ENCODE data around the gene CEBPE. TPM values are rescaled to one million over a fixed set of nuclear protein-coding genes. Genes with fewer than 3 reads are reported as not detected.
A peak's percentile ranks its signal among the peaks of the same experiment; 100 is the strongest.

The CEBPE gene
- total RNA-seq, 1 donor from 2014 or later, result not detected

- H3K27ac Mint-ChIP-seq, result no peak overlapping the region
- H3K4me1 Mint-ChIP-seq (ENCODE audit: low read depth), result peaks cover 26% of the 10 kb centered on the region
- DNase-seq (ENCODE audit: low spot score), result no peak
- intact Hi-C loops (cut with micrococcal nuclease), result loop anchor here (1.0 kb wide), 1 partner anchor 25 kb away; no protein-coding TSS in a partner anchor
- no peaks in the 10 kb centered on the region for H3K9me3 Mint-ChIP-seq
- H3K27me3 Mint-ChIP-seq (ENCODE audit: low read depth), result no peaks in the 10 kb centered on the region
- peaks cover 79% of the 10 kb centered on the region for H3K36me3 Mint-ChIP-seq (ENCODE audit: low read depth)
- H3K4me3 Mint-ChIP-seq (ENCODE audit: low read depth), result peak overlapping the region; percentile 60
Measured at GRCh38 chr14:23069413-23069806, 49.6 kb downstream of the CEBPE start.

DNA sequence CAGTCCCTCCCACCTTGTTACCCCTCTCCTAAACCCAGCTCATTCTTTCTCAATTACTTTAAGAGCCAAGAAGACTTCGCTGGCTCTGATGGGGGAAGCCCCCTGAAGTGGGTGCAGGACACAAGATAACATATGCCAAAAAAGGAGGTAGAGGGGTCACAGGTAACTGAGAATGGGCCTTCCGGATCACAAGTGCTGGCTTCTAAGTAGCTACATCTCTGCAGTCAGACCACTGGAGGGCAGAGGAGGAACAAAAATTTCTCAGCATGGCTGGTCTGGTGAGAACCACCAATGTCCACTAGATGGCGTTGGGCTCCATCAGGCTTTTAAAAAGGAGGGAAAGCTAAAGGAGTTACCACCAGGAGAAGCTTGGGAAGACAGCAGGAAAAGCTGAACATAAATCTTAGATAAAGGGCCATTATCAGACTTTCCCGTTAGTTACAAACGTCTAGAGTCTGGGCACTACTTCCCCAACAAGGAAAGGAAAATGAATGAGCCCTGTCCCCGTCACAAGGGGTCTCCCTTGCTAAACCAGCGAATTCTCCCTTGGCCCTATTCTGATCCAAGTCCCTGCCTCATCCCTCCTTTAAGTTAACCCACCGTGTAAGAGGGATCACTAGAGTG is 50.2 kb downstream of the CEBPE start:
- Mint-ChIP-seq H3K4me1 (ENCODE audit: low read depth) (peaks cover 26% of the 10 kb centered on the region), H3K4me3 (ENCODE audit: low read depth) (peak overlapping the region; percentile 54), H3K27ac (peak overlapping the region; percentile 49), H3K27me3 (ENCODE audit: low read depth) (no peaks in the 10 kb centered on the region), H3K9me3 (no peaks in the 10 kb centered on the region), H3K36me3 (ENCODE audit: low read depth) (peaks cover 81% of the 10 kb centered on the region)
- peak; percentile 70 for DNase-seq (ENCODE audit: low spot score)
- intact Hi-C loops (cut with micrococcal nuclease), result loop anchor here (1.0 kb wide), 1 partner anchor 25 kb away; no protein-coding TSS in a partner anchor

- intact Hi-C loops (cut with micrococcal nuclease), result no loop called here
- H3K36me3 Mint-ChIP-seq (ENCODE audit: low read depth), result peaks cover 87% of the 10 kb centered on the region
Measured at GRCh38 chr14:23067847-23068788, 50.9 kb downstream of the CEBPE start.

More at GRCh38 chr14:23067847-23068788, 50.9 kb downstream of the CEBPE start:
- peaks cover 26% of the 10 kb centered on the region for H3K4me1 Mint-ChIP-seq (ENCODE audit: low read depth)
- peak overlapping the region; percentile 49 for H3K27ac Mint-ChIP-seq
- no peak overlapping the region for H3K4me3 Mint-ChIP-seq (ENCODE audit: low read depth)
- no peak for DNase-seq (ENCODE audit: low spot score)
- no peaks in the 10 kb centered on the region for H3K27me3 Mint-ChIP-seq (ENCODE audit: low read depth)
- no peaks in the 10 kb centered on the region for H3K9me3 Mint-ChIP-seq

Other genes starting within 250 kb of the CEBPE start
- gene LRP10, start 247.5 kb downstream of the CEBPE start, total RNA-seq, result 38.9 and 40.5 TPM in 2 replicates
- gene REM2, start 236.0 kb downstream of the CEBPE start, total RNA-seq, result 0.28 and 0.30 TPM in 2 replicates
- 77.3 and 81.1 TPM in 2 replicates for gene RBM23, start 200.1 kb downstream of the CEBPE start, total RNA-seq
- gene PRMT5, start 189.9 kb downstream of the CEBPE start, total RNA-seq, result 147 and 152 TPM in 2 replicates
- gene HAUS4, start 162.2 kb downstream of the CEBPE start, total RNA-seq, result 63.5 and 65.5 TPM in 2 replicates
- 1.5 and 2.1 TPM in 2 replicates for gene AJUBA, start 136.7 kb downstream of the CEBPE start, total RNA-seq
- gene C14orf93, start 109.1 kb downstream of the CEBPE start, total RNA-seq, result 9.1 and 9.2 TPM in 2 replicates
- 124 and 134 TPM in 2 replicates for gene PSMB5, start 84.4 kb downstream of the CEBPE start, total RNA-seq
- gene PSMB11, start 77.0 kb downstream of the CEBPE start, total RNA-seq, result not detected in 2 replicates
- 1.4 and 2.1 TPM in 2 replicates for gene CDH24, start 61.7 kb downstream of the CEBPE start, total RNA-seq
- gene ACIN1, start 24.1 kb downstream of the CEBPE start, total RNA-seq, result 209 and 213 TPM in 2 replicates
- gene C14orf119, start 23.8 kb downstream of the CEBPE start, total RNA-seq, result 57.7 and 65.2 TPM in 2 replicates
- not detected in 2 replicates for gene CIROP, start 14.3 kb downstream of the CEBPE start, total RNA-seq
- gene SLC7A8, start 64.4 kb upstream of the CEBPE start, total RNA-seq, result 5.3 and 5.4 TPM in 2 replicates
- gene RNF212B, start 118.7 kb upstream of the CEBPE start, total RNA-seq, result not detected in 2 replicates
- gene HOMEZ, start 166.9 kb upstream of the CEBPE start, total RNA-seq, result 13.3 and 13.7 TPM in 2 replicates
- gene PPP1R3E, start 183.6 kb upstream of the CEBPE start, total RNA-seq, result 20.3 and 21.3 TPM in 2 replicates
- 9.3 and 10.1 TPM in 2 replicates for gene BCL2L2, start 187.6 kb upstream of the CEBPE start, total RNA-seq
- 241 and 259 TPM in 2 replicates for gene PABPN1, start 202.2 kb upstream of the CEBPE start, total RNA-seq
- gene SLC22A17, start 233.6 kb upstream of the CEBPE start, total RNA-seq, result 2.9 and 3.2 TPM in 2 replicates
- not detected in 2 replicates for gene EFS, start 245.9 kb upstream of the CEBPE start, total RNA-seq